ENCODE data around the gene UQCRH. TPM values are rescaled to one million over a fixed set of nuclear protein-coding genes. Genes with fewer than 3 reads are reported as not detected.
"Not testable (repeated sequence)": the region's sequence is repeated elsewhere in the genome, so short reads cannot be mapped to it uniquely, and the experiment has no call there.

UQCRH gene
- total RNA-seq, 2 donors from 2014 or later, result 341 to 376 TPM

- Mint-ChIP-seq H3K9me3 (no peaks in the 10 kb centered on the region), H3K27ac (no peak overlapping the region), H3K36me3 (peaks cover 6 to 14% of the 10 kb centered on the region in 2 donors)
- no peak for ATAC-seq
- DNase-seq (ENCODE audit: low spot score in 2 of 2), result no peak
Observed at GRCh38 chr1:46288485-46289133, 14.9 kb upstream of the UQCRH start.

GRCh38 chr1:46289134-46289494 is 14.4 kb upstream of the UQCRH start:
- Mint-ChIP-seq H3K36me3 (peaks cover 6 to 9% of the 10 kb centered on the region in 2 donors), H3K27ac (no peak overlapping the region), H3K9me3 (no peaks in the 10 kb centered on the region)
- DNase-seq (ENCODE audit: low spot score in 2 of 2) (no peak), ATAC-seq (peak in 1 of 2 donors; percentile 20)

GRCh38 chr1:46289976-46290375 is 13.5 kb upstream of the UQCRH start:
- DNase-seq (ENCODE audit: low spot score in 2 of 2) (no peak), ATAC-seq (no peak)
- Mint-ChIP-seq H3K9me3 (no peaks in the 10 kb centered on the region), H3K36me3 (peaks cover 4 to 6% of the 10 kb centered on the region in 2 donors), H3K27ac (no peak overlapping the region)

- Mint-ChIP-seq H3K36me3 (peaks cover 10 to 16% of the 10 kb centered on the region in 2 donors), H3K9me3 (no peaks in the 10 kb centered on the region), H3K27ac (peak overlapping the region in 1 of 2 donors; percentile 50)
- ATAC-seq (no peak), DNase-seq (ENCODE audit: low spot score in 2 of 2) (no peak)
Observed at GRCh38 chr1:46295306-46295705, 8.2 kb upstream of the UQCRH start.

GRCh38 chr1:46298387-46298786 is 5.1 kb upstream of the UQCRH start:
- Mint-ChIP-seq H3K9me3 (no peaks in the 10 kb centered on the region), H3K36me3 (peaks cover 21 to 36% of the 10 kb centered on the region in 2 donors), H3K27ac (no peak overlapping the region)
- no peak for DNase-seq (ENCODE audit: low spot score in 2 of 2)
- ATAC-seq, result no peak

GRCh38 chr1:46300673-46301405 is 2.7 kb upstream of the UQCRH start:
- H3K27ac Mint-ChIP-seq, result peak overlapping the region; percentile 98 to 99
- DNase-seq (ENCODE audit: low spot score in 2 of 2), result no peak
- peaks cover 30 to 46% of the 10 kb centered on the region in 2 donors for H3K36me3 Mint-ChIP-seq
- no peak for ATAC-seq
- no peaks in the 10 kb centered on the region for H3K9me3 Mint-ChIP-seq

- peak overlapping the region; percentile 98 to 99 for H3K27ac Mint-ChIP-seq
- ATAC-seq (no peak), DNase-seq (ENCODE audit: low spot score in 2 of 2) (no peak)
- no peaks in the 10 kb centered on the region for H3K9me3 Mint-ChIP-seq
- H3K36me3 Mint-ChIP-seq, result peaks cover 30 to 46% of the 10 kb centered on the region in 2 donors
Observed at GRCh38 chr1:46301406-46301807, 2.1 kb upstream of the UQCRH start.

- DNase-seq (ENCODE audit: low spot score in 2 of 2) (peak; percentile 69 to 74), ATAC-seq (peak; percentile 36 to 39)
- no peaks in the 10 kb centered on the region for H3K9me3 Mint-ChIP-seq
- H3K27ac Mint-ChIP-seq, result peak overlapping the region; percentile 99
- H3K36me3 Mint-ChIP-seq, result peaks cover 29 to 42% of the 10 kb centered on the region in 2 donors
Observed at GRCh38 chr1:46301808-46302640, 1.5 kb upstream of the UQCRH start.

GRCh38 chr1:46302641-46303037 is 859 bp upstream of the UQCRH start:
- Mint-ChIP-seq H3K9me3 (no peaks in the 10 kb centered on the region), H3K36me3 (peaks cover 24 to 35% of the 10 kb centered on the region in 2 donors), H3K27ac (peak overlapping the region; percentile 99)
- peak; percentile 8 to 13 for ATAC-seq
- DNase-seq (ENCODE audit: low spot score in 2 of 2), result peak in 1 of 2 donors; percentile 44

- DNase-seq (ENCODE audit: low spot score in 2 of 2) (no peak), ATAC-seq (no peak)
- H3K36me3 Mint-ChIP-seq, result peaks cover 23 to 34% of the 10 kb centered on the region in 2 donors
- H3K9me3 Mint-ChIP-seq, result no peaks in the 10 kb centered on the region
- H3K27ac Mint-ChIP-seq, result peak overlapping the region; percentile 99
Observed at GRCh38 chr1:46303872-46304326, 401 bp downstream of the UQCRH start.

GRCh38 chr1:46306159-46306530 is 2.6 kb downstream of the UQCRH start:
- DNase-seq (ENCODE audit: low spot score in 2 of 2) (no peak), ATAC-seq (no peak)
- Mint-ChIP-seq H3K27ac (peak overlapping the region in 1 of 2 donors; percentile 29), H3K9me3 (no peaks in the 10 kb centered on the region), H3K36me3 (peaks cover 30 to 42% of the 10 kb centered on the region in 2 donors)

GRCh38 chr1:46309401-46310159 is 6.1 kb downstream of the UQCRH start:
- no peak for ATAC-seq
- DNase-seq (ENCODE audit: low spot score in 2 of 2), result no peak
- no peak overlapping the region for H3K27ac Mint-ChIP-seq
- peaks cover 10 to 19% of the 10 kb centered on the region in 2 donors for H3K36me3 Mint-ChIP-seq
- H3K9me3 Mint-ChIP-seq, result no peaks in the 10 kb centered on the region

- Mint-ChIP-seq H3K27ac (no peak overlapping the region), H3K36me3 (peaks cover 10 to 19% of the 10 kb centered on the region in 2 donors), H3K9me3 (no peaks in the 10 kb centered on the region)
- DNase-seq (ENCODE audit: low spot score in 2 of 2) (no peak), ATAC-seq (no peak)
Observed at GRCh38 chr1:46310321-46310720, 6.8 kb downstream of the UQCRH start.

- DNase-seq (ENCODE audit: low spot score in 2 of 2) (no peak), ATAC-seq (no peak)
- Mint-ChIP-seq H3K9me3 (no peaks in the 10 kb centered on the region), H3K27ac (no peak overlapping the region), H3K36me3 (peaks cover 0 to 5% of the 10 kb centered on the region in 2 donors)
Observed at GRCh38 chr1:46315669-46316403, 12.3 kb downstream of the UQCRH start.

- Mint-ChIP-seq H3K27ac (peak overlapping the region in 1 of 2 donors; percentile 44), H3K9me3 (no peaks in the 10 kb centered on the region), H3K36me3 (peaks cover 0 to 5% of the 10 kb centered on the region in 2 donors)
- DNase-seq (ENCODE audit: low spot score in 2 of 2) (no peak), ATAC-seq (no peak)
Observed at GRCh38 chr1:46317323-46317722, 13.8 kb downstream of the UQCRH start.

- not testable (repeated sequence) for DNase-seq (ENCODE audit: low spot score in 2 of 2); ATAC-seq; H3K9me3 Mint-ChIP-seq; H3K36me3 Mint-ChIP-seq; H3K27ac Mint-ChIP-seq
Observed at GRCh38 chr1:46319301-46319700, 15.8 kb downstream of the UQCRH start.

Measured in activated naive CD4-positive, alpha-beta T cell treated with anti-CD3 and anti-CD28 coated beads, Interleukin-2, amount 50 U/mL, for 72 hours (primary cell).